ENCODE measurements around the gene SKAP1. TPM values are rescaled to one million over a fixed set of nuclear protein-coding genes. Genes with fewer than 3 reads are reported as not detected.

The SKAP1 gene
- total RNA-seq, 4 donors from 2014 or later: 1.1 to 12.1 (median 1.8) TPM; not detected in 1

GRCh38 chr17:48177816-48178215 is 252.2 kb downstream of the SKAP1 start:
- no peak for TF ChIP-seq POLR2A (IDR thresholded peaks at IDR 0.05)
- TF ChIP-seq POLR2AphosphoS5 (IDR thresholded peaks at IDR 0.05): no peak
- no peak for TF ChIP-seq EP300 (IDR thresholded peaks at IDR 0.05)
- TF ChIP-seq, protein P1, sequence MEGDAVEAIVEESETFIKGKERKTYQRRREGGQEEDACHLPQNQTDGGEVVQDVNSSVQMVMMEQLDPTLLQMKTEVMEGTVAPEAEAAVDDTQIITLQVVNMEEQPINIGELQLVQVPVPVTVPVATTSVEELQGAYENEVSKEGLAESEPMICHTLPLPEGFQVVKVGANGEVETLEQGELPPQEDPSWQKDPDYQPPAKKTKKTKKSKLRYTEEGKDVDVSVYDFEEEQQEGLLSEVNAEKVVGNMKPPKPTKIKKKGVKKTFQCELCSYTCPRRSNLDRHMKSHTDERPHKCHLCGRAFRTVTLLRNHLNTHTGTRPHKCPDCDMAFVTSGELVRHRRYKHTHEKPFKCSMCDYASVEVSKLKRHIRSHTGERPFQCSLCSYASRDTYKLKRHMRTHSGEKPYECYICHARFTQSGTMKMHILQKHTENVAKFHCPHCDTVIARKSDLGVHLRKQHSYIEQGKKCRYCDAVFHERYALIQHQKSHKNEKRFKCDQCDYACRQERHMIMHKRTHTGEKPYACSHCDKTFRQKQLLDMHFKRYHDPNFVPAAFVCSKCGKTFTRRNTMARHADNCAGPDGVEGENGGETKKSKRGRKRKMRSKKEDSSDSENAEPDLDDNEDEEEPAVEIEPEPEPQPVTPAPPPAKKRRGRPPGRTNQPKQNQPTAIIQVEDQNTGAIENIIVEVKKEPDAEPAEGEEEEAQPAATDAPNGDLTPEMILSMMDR (IDR thresholded peaks at IDR 0.05): no peak
- H3K36me3 ChIP-seq: no peaks in the 10 kb centered on the region
- WGBS, 2 donors (ENCODE audit: low coverage in 1 of 2): 83% methylated on average over 1 of the region's 1 CpG; no CpG with 5 or more reads in 1 of the 2 donors

GRCh38 chr17:48176471-48176855 is 253.6 kb downstream of the SKAP1 start:
- H3K9me3 ChIP-seq: no peaks in the 10 kb centered on the region
- H3K36me3 ChIP-seq: no peaks in the 10 kb centered on the region
- no peak for ATAC-seq
- TF ChIP-seq POLR2AphosphoS5 (IDR thresholded peaks at IDR 0.05): no peak
- TF ChIP-seq EP300 (IDR thresholded peaks at IDR 0.05): no peak
- TF ChIP-seq, protein P1 (IDR thresholded peaks at IDR 0.05): no peak
- TF ChIP-seq POLR2A (IDR thresholded peaks at IDR 0.05): no peak
- WGBS, 2 donors (ENCODE audit: low coverage in 1 of 2): 89 to 100% methylated on average over 1 to 3 of the region's 3 CpGs
- H3K27ac ChIP-seq: no peak overlapping the region
- H3K4me1 ChIP-seq: no peaks in the 10 kb centered on the region
- H3K4me3 ChIP-seq: no peak overlapping the region
- peaks cover 25% of the 10 kb centered on the region for H3K27me3 ChIP-seq

More at GRCh38 chr17:48177816-48178215, 252.2 kb downstream of the SKAP1 start:
- Histone ChIP-seq H3K27ac (no peak overlapping the region), H3K4me1 (no peaks in the 10 kb centered on the region), H3K4me3 (no peak overlapping the region), H3K27me3 (peaks cover 33% of the 10 kb centered on the region), H3K9me3 (no peaks in the 10 kb centered on the region)
- no peak for ATAC-seq

- no peak overlapping the region for H3K27ac ChIP-seq
- ATAC-seq: no peak
- TF ChIP-seq EP300 (IDR thresholded peaks at IDR 0.05) (no peak), POLR2A (IDR thresholded peaks at IDR 0.05) (no peak), POLR2AphosphoS5 (IDR thresholded peaks at IDR 0.05) (no peak)
- TF ChIP-seq, protein P1 (IDR thresholded peaks at IDR 0.05): no peak
- no peaks in the 10 kb centered on the region for H3K4me1 ChIP-seq
- peaks cover 23% of the 10 kb centered on the region for H3K27me3 ChIP-seq
- no peaks in the 10 kb centered on the region for H3K36me3 ChIP-seq
- no peaks in the 10 kb centered on the region for H3K9me3 ChIP-seq
- WGBS, 2 donors (ENCODE audit: low coverage in 1 of 2): 73 to 85% methylated on average over 3 to 5 of the region's 5 CpGs
- H3K4me3 ChIP-seq: no peak overlapping the region
These were observed 254.1 kb downstream of the SKAP1 start for GRCh38 chr17:48175692-48176470.

DNA sequence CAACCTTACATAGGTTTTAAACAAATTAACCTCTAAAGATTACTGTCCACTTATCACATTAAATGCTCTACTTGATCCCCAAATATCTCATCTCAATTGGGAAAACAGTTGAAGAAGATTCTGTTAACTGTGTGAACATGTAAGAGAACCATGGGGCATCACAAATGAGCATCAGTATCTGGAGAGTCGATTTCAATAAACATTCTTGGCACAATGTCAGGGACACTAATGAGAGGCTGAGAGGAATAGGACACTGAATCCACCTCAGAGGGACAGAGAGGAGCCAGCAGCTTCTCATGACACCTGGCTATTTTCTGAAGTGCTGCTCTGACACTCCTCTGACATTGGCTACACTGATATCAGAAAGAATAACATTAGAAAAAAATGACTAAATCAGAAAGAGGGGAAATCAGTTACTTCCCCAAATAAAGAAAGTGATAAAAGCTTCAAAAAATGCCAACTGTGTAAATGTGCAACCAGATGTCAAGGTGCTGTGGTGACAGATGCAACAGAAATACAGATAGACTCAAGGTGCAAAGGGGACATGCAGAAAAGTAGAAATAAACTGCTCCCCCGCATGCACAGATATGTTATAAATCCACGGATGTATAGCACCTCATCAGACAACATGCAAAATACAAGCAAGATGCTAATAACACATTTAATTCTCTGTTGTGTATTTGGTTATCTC is 255.0 kb downstream of the SKAP1 start:
- no peaks in the 10 kb centered on the region for H3K36me3 ChIP-seq
- H3K27ac ChIP-seq: no peak overlapping the region
- no peaks in the 10 kb centered on the region for H3K4me1 ChIP-seq
- no peak for ATAC-seq
- peaks cover 24% of the 10 kb centered on the region for H3K27me3 ChIP-seq
- no peak overlapping the region for H3K4me3 ChIP-seq
- no peak for TF ChIP-seq POLR2AphosphoS5 (IDR thresholded peaks at IDR 0.05)
- no peak for TF ChIP-seq POLR2A (IDR thresholded peaks at IDR 0.05)
- no peak for TF ChIP-seq EP300 (IDR thresholded peaks at IDR 0.05)
- TF ChIP-seq, protein P1 (IDR thresholded peaks at IDR 0.05): no peak
- H3K9me3 ChIP-seq: no peaks in the 10 kb centered on the region
- WGBS, 2 donors (ENCODE audit: low coverage in 1 of 2): 57 to 90% methylated on average over 2 to 3 of the region's 3 CpGs

Measured in gastroesophageal sphincter (tissue), 4 donors.